K562 (cell line): ENCODE data around the gene SLC11A1. TPM values are rescaled to one million over a fixed set of nuclear protein-coding genes. Genes with fewer than 3 reads are reported as not detected.
A peak's percentile ranks its signal among the peaks of the same experiment; 100 is the strongest.

Experiments used
- ATF3 ChIP-seq, 2 experiments: fragments of 450-650 bp in 1 of 2; sonication (generic) in 1 of 2; formaldehyde crosslinking in 1 of 2; IDR thresholded peaks in 1 of 2; conservative IDR thresholded peaks in 1 of 2; 2 replicates each; pipeline versions ENCODE4 v1.6.1 to v1.8.1; 2016 to 2023; ENCODE audit warnings: mild to moderate bottlenecking in 2 of 2, moderate library complexity in 2 of 2, inconsistent platforms in 1 of 2, missing genetic modification reagents in 1 of 2
- GABPB2 ChIP-seq: fragments of 250-450 bp; sonication (Bioruptor Pico); conservative IDR thresholded peaks from 2 replicates; pipeline ENCODE4 v1.5.1; 2021; ENCODE audit warnings: mild to moderate bottlenecking
- ID3 ChIP-seq, 2 experiments: fragments of 250-450 bp in 1 of 2; fragments of 450-650 bp in 1 of 2; sonication (Bioruptor Pico) in 1 of 2; IDR thresholded peaks; 2 replicates each; pipeline versions ENCODE4 v1.6.1 to v1.8.0; 2016 to 2021; ENCODE audit warnings: mild to moderate bottlenecking in 2 of 2, moderate library complexity in 2 of 2, missing compliant biosample characterization in 1 of 2, missing genetic modification characterization in 1 of 2
- MAZ ChIP-seq, 2 experiments: fragments of 450-650 bp in 1 of 2; sonication (generic) in 1 of 2; formaldehyde crosslinking; IDR thresholded peaks in 1 of 2; conservative IDR thresholded peaks in 1 of 2; 2 replicates each; pipeline versions ENCODE4 v1.4.0 to v1.5.0; 2020; ENCODE audit warnings: mild to moderate bottlenecking in 1 of 2, missing genetic modification reagents in 1 of 2
- NR2C2 ChIP-seq, 2 experiments: fragments of 200-800 bp in 1 of 2; sonication (Bioruptor generic) in 1 of 2; sonication (generic) in 1 of 2; formaldehyde crosslinking in 1 of 2; IDR thresholded peaks; 2 replicates each; pipeline versions ENCODE4 v1.6.1 to v1.8.0; 2016 to 2022; ENCODE audit warnings: mild to moderate bottlenecking in 1 of 2, missing compliant biosample characterization in 1 of 2, missing genetic modification characterization in 1 of 2, missing genetic modification reagents in 1 of 2
- POLR2AphosphoS2 ChIP-seq: IDR thresholded peaks from 2 replicates; pipeline ENCODE4 v1.6.1; 2012; ENCODE audit warnings: low read length, improper control_type of control experiment
- REST ChIP-seq, 2 experiments: fragments of 450-650 bp; formaldehyde crosslinking in 1 of 2; IDR thresholded peaks; 2 replicates each; pipeline versions ENCODE4 v1.4.0 to v1.6.1; 2014 to 2020; ENCODE audit warnings: mild to moderate bottlenecking in 2 of 2, borderline replicate concordance in 1 of 2, low read depth in 1 of 2
- RFX7 ChIP-seq: fragments of 250-450 bp; sonication (Bioruptor Pico); IDR thresholded peaks from 2 replicates; pipeline ENCODE4 v1.5.1; 2021; ENCODE audit warnings: mild to moderate bottlenecking
- SIN3A ChIP-seq, 2 experiments: fragments of 150-350 bp in 1 of 2; IDR thresholded peaks; 2 replicates each; pipeline ENCODE4 v1.6.1; 2011 to 2016; ENCODE audit warnings: borderline replicate concordance in 2 of 2, low read depth in 2 of 2, low read length in 2 of 2, mild to moderate bottlenecking in 2 of 2, moderate library complexity in 2 of 2; ENCODE audit not compliant: control insufficient read depth in 1 of 2
- TARDBP ChIP-seq: fragments of 450-650 bp; IDR thresholded peaks from 2 replicates; pipeline ENCODE4 v1.6.1; 2016
- WHSC1 ChIP-seq: IDR thresholded peaks from one replicate; pipeline ENCODE4 v1.6.1; 2012; ENCODE audit warnings: low read length, control low read depth, inconsistent platforms
- ZNF280B ChIP-seq: fragments of 250-450 bp; sonication (Bioruptor Pico); IDR thresholded peaks from 2 replicates; pipeline ENCODE4 v1.5.1; 2021; ENCODE audit warnings: mild to moderate bottlenecking
- ZNF384 ChIP-seq: IDR thresholded peaks from 2 replicates; pipeline ENCODE4 v1.6.1; 2012; ENCODE audit warnings: low read depth, low read length, improper control_type of control experiment
- polyA plus RNA-seq, 8 experiments: library from polyadenylated mRNA; depleted of rRNA in 4 of 8; stranded (reverse) in 5 of 8; unstranded in 3 of 8; fragments of >200 nt; fragmentation: Nextera tagmentation in 2 of 8; fragmentation: Illumina TruSeq in 1 of 8; extraction: Ambion mirVana in 2 of 8; extraction: Trizol in 1 of 8; gene quantifications; 2 replicates each; pipeline versions ENCODE4 v1.2.1 to v1.2.3, GENCODE V29; 2011 to 2014; ENCODE audit warnings: inconsistent platforms in 1 of 8, missing spikeins in 1 of 8
- total RNA-seq, 7 experiments: library from RNA; depleted of rRNA in 6 of 7; stranded (reverse); fragments of >200 nt in 6 of 7; fragmentation: Illumina TruSeq in 2 of 7; extraction: Trizol in 2 of 7; gene quantifications; 2 replicates each; pipeline versions ENCODE4 v1.2.1 to v1.2.3, GENCODE V29; 2011 to 2021; ENCODE audit warnings: low replicate concordance in 1 of 7

Gene SLC11A1
- total and polyA plus RNA-seq, 9 of the 15 experiments (the other 6 are each of a cell fraction or from before 2014, with no cell fraction given), result 0.35 to 1.6 (median 0.65) TPM

- no peak for TF ChIP-seq ATF3 (IDR thresholded peaks at IDR 0.05)
- peak; percentile 53; the same call in 1 of the 2 replicates for TF ChIP-seq ATF3 (CRISPR knock-in tag; conservative IDR thresholded peaks at IDR 0.05)
- TF ChIP-seq ZNF280B (CRISPR knock-in tag), result no peak
- TF ChIP-seq WHSC1, result no peak
- peak; percentile 52; the same call in 1 of the 2 replicates for TF ChIP-seq RFX7 (CRISPR knock-in tag)
- TF ChIP-seq POLR2AphosphoS2, result peak; percentile 72; the same call in 1 of the 2 replicates
- peak; percentile 21 to 54; a peak in 2 of 4 replicates for TF ChIP-seq SIN3A (IDR thresholded peaks at IDR 0.05; ENCODE audit: borderline replicate concordance in 2 of 2, control insufficient read depth in 1 of 2, low read depth in 2 of 2, low read length in 2 of 2)
- TF ChIP-seq ZNF384, result no peak
- TF ChIP-seq TARDBP, result no peak; the same call in 1 of the 2 replicates
- TF ChIP-seq MAZ (CRISPR knock-in tag; conservative IDR thresholded peaks at IDR 0.05 in 1 of 2, IDR thresholded peaks at IDR 0.05 in 1 of 2), result peak; percentile 55 to 83
- no peak for TF ChIP-seq GABPB2 (CRISPR knock-in tag)
- TF ChIP-seq REST (IDR thresholded peaks at IDR 0.05; ENCODE audit: borderline replicate concordance), result 0 out of 2 replicates have a peak, but pooled peaks have one; percentile 2
- TF ChIP-seq REST (CRISPR knock-in tag; IDR thresholded peaks at IDR 0.05; ENCODE audit: low read depth), result no peak
- TF ChIP-seq ID3 (CRISPR knock-in tag; IDR thresholded peaks at IDR 0.05), result no peak
- TF ChIP-seq ID3 (tag; IDR thresholded peaks at IDR 0.05), result peak; percentile 72
- no peak for TF ChIP-seq NR2C2 (CRISPR knock-in tag; IDR thresholded peaks at IDR 0.05)
- TF ChIP-seq NR2C2 (tag; IDR thresholded peaks at IDR 0.05), result peak; percentile 62
Measured at GRCh38 chr2:218397820-218398436, 15.9 kb downstream of the SLC11A1 start (continued).
